K562 (cell line): ENCODE data around the gene TMEM88. TPM values are rescaled to one million over a fixed set of nuclear protein-coding genes. Genes with fewer than 3 reads are reported as not detected.

Source experiments
- C11orf30 ChIP-seq: fragments of 450-650 bp; IDR thresholded peaks from 2 replicates; pipeline ENCODE4 v1.6.1; 2016; ENCODE audit warnings: low read depth, mild to moderate bottlenecking
- HDAC1 ChIP-seq, 2 experiments: fragments of 450-650 bp; IDR thresholded peaks; 2 replicates each; pipeline ENCODE4 v1.6.1; 2016 to 2017; ENCODE audit warnings: inconsistent platforms in 1 of 2, mild to moderate bottlenecking in 1 of 2, moderate library complexity in 1 of 2
- HOMEZ ChIP-seq: fragments of 250-450 bp; sonication (Bioruptor Pico); IDR thresholded peaks from 2 replicates; pipeline ENCODE4 v1.4.0; 2020; ENCODE audit warnings: mild to moderate bottlenecking, moderate library complexity
- LARP7 ChIP-seq: fragments of 450-650 bp; IDR thresholded peaks from 2 replicates; pipeline ENCODE4 v1.6.1; 2016
- NCOA4 ChIP-seq: fragments of 450-650 bp; IDR thresholded peaks from 2 replicates; pipeline ENCODE4 v1.6.1; 2018; ENCODE audit warnings: mild to moderate bottlenecking; ENCODE audit not compliant: partially characterized antibody
- PML ChIP-seq: IDR thresholded peaks from 2 replicates; pipeline ENCODE4 v1.6.1; 2012; ENCODE audit warnings: low read length, inconsistent platforms
- PPARD ChIP-seq: fragments of 250-450 bp; sonication (Bioruptor Pico); IDR thresholded peaks from 2 replicates; pipeline ENCODE4 v1.8.0; 2022; ENCODE audit warnings: inconsistent platforms, mild to moderate bottlenecking, moderate library complexity
- PRPF4 ChIP-seq: fragments of 200-400 bp; formaldehyde crosslinking; IDR thresholded peaks from one replicate; pipeline ENCODE4 v1.6.1; 2017; ENCODE audit warnings: low read length, low read depth, mild to moderate bottlenecking; ENCODE audit not compliant: insufficient read depth, poor library complexity, severe bottlenecking
- RCOR1 ChIP-seq, 2 experiments: IDR thresholded peaks; 2 replicates each; pipeline ENCODE4 v1.6.1; 2012; ENCODE audit warnings: low read depth in 2 of 2, low read length in 2 of 2, borderline replicate concordance in 1 of 2, improper control_type of control experiment in 1 of 2
- TARDBP ChIP-seq: fragments of 450-650 bp; IDR thresholded peaks from 2 replicates; pipeline ENCODE4 v1.6.1; 2016
- U2AF1 ChIP-seq: fragments of 200-400 bp; formaldehyde crosslinking; optimal IDR thresholded peaks from 2 replicates; pipeline ENCODE3; 2017; ENCODE audit warnings: mild to moderate bottlenecking, low read depth, low read length, moderate library complexity
- USF1 ChIP-seq: sonication (generic); formaldehyde crosslinking; IDR thresholded peaks from 2 replicates; pipeline ENCODE4 v1.9.0; 2022; ENCODE audit warnings: mild to moderate bottlenecking, missing genetic modification reagents
- ZFX ChIP-seq: sonication (generic); formaldehyde crosslinking; IDR thresholded peaks from 2 replicates; pipeline ENCODE4 v1.8.0; 2022; ENCODE audit warnings: mild to moderate bottlenecking, missing genetic modification reagents, moderate library complexity
- ZNF224 ChIP-seq: sonication (generic); formaldehyde crosslinking; IDR thresholded peaks from 2 replicates; pipeline ENCODE4 v1.8.0; 2022; ENCODE audit warnings: mild to moderate bottlenecking, missing genetic modification reagents
- ZNF518B ChIP-seq: fragments of 250-450 bp; sonication (Bioruptor Pico); IDR thresholded peaks from 2 replicates; pipeline ENCODE4 v1.5.0; 2021; ENCODE audit warnings: mild to moderate bottlenecking, moderate library complexity
- polyA plus RNA-seq, 8 experiments: library from polyadenylated mRNA; depleted of rRNA in 4 of 8; stranded (reverse) in 5 of 8; unstranded in 3 of 8; fragments of >200 nt; fragmentation: Nextera tagmentation in 2 of 8; fragmentation: Illumina TruSeq in 1 of 8; extraction: Ambion mirVana in 2 of 8; extraction: Trizol in 1 of 8; gene quantifications; 2 replicates each; pipeline versions ENCODE4 v1.2.1 to v1.2.3, GENCODE V29; 2011 to 2014; ENCODE audit warnings: inconsistent platforms in 1 of 8, missing spikeins in 1 of 8
- total RNA-seq, 7 experiments: library from RNA; depleted of rRNA in 6 of 7; stranded (reverse); fragments of >200 nt in 6 of 7; fragmentation: Illumina TruSeq in 2 of 7; extraction: Trizol in 2 of 7; gene quantifications; 2 replicates each; pipeline versions ENCODE4 v1.2.1 to v1.2.3, GENCODE V29; 2011 to 2021; ENCODE audit warnings: low replicate concordance in 1 of 7
- TF ChIP-seq, protein P1 (sequence below): fragments of 250-450 bp; sonication (Bioruptor Pico); IDR thresholded peaks from 2 replicates; pipeline ENCODE4 v1.8.0; 2021; ENCODE audit warnings: moderate library complexity, mild to moderate bottlenecking, inconsistent platforms
- TF ChIP-seq, protein P2 (sequence below): fragments of 250-450 bp; sonication (Bioruptor Pico); IDR thresholded peaks from 2 replicates; pipeline ENCODE4 v1.8.0; 2022; ENCODE audit warnings: moderate library complexity, mild to moderate bottlenecking, inconsistent platforms
- TF ChIP-seq, protein P3 (sequence below): fragments of 450-650 bp; IDR thresholded peaks from 2 replicates; pipeline ENCODE4 v1.7.0; 2016; ENCODE audit warnings: borderline replicate concordance

TMEM88 gene
- total and polyA plus RNA-seq, 9 of the 15 experiments (the other 6 are each of a cell fraction or from before 2014, with no cell fraction given) = 0.10 to 1.4 (median 0.36) TPM; not detected in 3

DNA sequence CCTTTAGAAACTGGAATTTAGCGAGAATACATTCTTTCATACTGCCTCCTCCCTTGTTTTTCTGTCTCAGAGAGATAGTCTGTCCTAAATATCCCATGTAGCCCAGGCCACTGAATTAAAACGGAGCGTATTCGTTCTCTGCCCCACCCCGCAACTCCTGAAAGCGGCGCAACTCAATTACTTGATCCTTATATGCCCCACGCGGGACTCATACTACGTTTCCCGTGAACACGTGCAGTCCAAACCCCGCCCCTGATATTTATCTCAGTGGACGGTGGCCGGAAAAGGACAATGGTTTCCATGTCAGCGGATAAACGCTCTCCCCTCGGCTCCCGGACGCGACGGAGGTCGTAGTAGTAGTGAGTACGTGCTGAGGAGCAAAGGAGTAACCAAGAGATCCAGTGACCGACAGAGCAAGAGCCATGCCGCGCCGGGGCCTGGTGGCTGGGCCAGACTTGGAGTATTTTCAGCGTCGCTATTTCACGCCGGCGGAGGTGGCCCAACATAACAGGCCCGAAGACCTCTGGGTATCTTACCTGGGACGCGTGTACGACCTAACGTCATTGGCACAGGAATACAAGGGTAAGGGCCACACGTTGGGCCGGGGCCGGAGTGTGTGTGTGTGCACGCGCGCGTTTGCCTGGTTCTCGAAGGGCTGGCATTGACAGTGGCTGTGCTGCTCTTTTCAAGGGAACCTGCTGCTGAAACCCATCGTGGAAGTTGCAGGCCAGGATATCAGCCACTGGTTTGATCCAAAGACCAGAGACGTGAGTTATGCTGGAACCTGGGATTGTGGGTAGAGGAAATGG is 3.1 kb downstream of the TMEM88 start, which contains the start of gene CYB5D1 (continued):
- TF ChIP-seq, protein P1, sequence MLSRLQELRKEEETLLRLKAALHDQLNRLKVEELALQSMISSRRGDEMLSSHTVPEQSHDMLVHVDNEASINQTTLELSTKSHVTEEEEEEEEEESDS (CRISPR knock-in tag) = no peak
- TF ChIP-seq ZNF224 (CRISPR knock-in tag) (no peak), PPARD (CRISPR knock-in tag) (no peak), LARP7 (no peak), HOMEZ (CRISPR knock-in tag) (no peak), ZFX (CRISPR knock-in tag) (peak; percentile 76), PRPF4 (no peak), TARDBP (no peak), ZNF518B (CRISPR knock-in tag) (no peak), PML (peak; percentile 28; the same call in 1 of the 2 replicates), USF1 (CRISPR knock-in tag) (peak; percentile 83), U2AF1 (no peak), HDAC1 (IDR thresholded peaks at IDR 0.05) (no peak; a peak in 2 of 4 replicates), C11orf30 (peak; percentile 25; the same call in 1 of the 2 replicates), RCOR1 (IDR thresholded peaks at IDR 0.05; ENCODE audit: borderline replicate concordance in 1 of 2, low read depth in 2 of 2, low read length in 2 of 2) (no peak), NCOA4 (no peak)
- TF ChIP-seq, protein P2, sequence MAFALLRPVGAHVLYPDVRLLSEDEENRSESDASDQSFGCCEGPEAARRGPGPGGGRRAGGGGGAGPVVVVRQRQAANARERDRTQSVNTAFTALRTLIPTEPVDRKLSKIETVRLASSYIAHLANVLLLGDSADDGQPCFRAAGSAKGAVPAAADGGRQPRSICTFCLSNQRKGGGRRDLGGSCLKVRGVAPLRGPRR (CRISPR knock-in tag) = no peak
- TF ChIP-seq, protein P3, sequence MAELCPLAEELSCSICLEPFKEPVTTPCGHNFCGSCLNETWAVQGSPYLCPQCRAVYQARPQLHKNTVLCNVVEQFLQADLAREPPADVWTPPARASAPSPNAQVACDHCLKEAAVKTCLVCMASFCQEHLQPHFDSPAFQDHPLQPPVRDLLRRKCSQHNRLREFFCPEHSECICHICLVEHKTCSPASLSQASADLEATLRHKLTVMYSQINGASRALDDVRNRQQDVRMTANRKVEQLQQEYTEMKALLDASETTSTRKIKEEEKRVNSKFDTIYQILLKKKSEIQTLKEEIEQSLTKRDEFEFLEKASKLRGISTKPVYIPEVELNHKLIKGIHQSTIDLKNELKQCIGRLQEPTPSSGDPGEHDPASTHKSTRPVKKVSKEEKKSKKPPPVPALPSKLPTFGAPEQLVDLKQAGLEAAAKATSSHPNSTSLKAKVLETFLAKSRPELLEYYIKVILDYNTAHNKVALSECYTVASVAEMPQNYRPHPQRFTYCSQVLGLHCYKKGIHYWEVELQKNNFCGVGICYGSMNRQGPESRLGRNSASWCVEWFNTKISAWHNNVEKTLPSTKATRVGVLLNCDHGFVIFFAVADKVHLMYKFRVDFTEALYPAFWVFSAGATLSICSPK = no peak
